GM18508 (cell line): ENCODE measurements around the gene TCEAL6.
"Not testable (repeated sequence)": the region's sequence is repeated elsewhere in the genome, so short reads cannot be mapped to it uniquely, and the experiment has no call there.

Source experiments
- ATAC-seq: cut with Tn5 transposase; IDR thresholded peaks from one replicate; pipeline ENCODE4 v1.9.1; 2021; ENCODE audit warnings: moderate number of reproducible peaks; ENCODE audit not compliant: insufficient read depth, unreplicated experiment

TCEAL6 gene

DNA sequence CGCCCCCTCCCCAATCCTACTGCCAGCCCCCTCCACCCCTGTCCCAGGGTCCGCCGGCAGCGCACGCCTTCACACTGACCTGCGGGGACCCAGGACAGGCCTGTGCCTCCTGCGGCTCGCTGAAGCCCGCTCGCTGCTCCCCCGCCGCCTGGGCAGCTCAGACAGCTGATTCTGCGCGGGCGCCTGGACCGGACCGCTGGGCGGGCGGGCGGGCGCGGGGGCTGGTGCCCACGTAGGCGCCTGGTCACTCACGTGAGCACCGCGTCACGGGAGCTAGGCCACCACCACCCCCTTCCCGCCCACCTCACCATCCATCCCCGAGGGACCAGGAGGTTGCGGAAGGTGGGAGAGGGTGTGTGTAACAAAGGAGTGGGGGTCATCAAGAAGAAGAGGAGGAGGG is at the start of gene TCEAL6:
TSS of gene TCEAL6 (minus strand) at position 208 of the 400 bp plus-strand sequence.
- not testable (repeated sequence) for ATAC-seq

- no peak for ATAC-seq
These were observed 43.9 kb upstream of the TCEAL6 start for GRCh38 chrX:102185967-102186720.

- peak; percentile 94 for ATAC-seq
These were observed 13.5 kb upstream of the TCEAL6 start, which contains the start of gene BEX5 for GRCh38 chrX:102155806-102156179. BEX5 (minus strand) TSS chrX:102155977; CDS start chrX:102154265, 1,712 bp downstream.

- no peak for ATAC-seq
These were observed 12.9 kb upstream of the TCEAL6 start for GRCh38 chrX:102154900-102155805.

DNA sequence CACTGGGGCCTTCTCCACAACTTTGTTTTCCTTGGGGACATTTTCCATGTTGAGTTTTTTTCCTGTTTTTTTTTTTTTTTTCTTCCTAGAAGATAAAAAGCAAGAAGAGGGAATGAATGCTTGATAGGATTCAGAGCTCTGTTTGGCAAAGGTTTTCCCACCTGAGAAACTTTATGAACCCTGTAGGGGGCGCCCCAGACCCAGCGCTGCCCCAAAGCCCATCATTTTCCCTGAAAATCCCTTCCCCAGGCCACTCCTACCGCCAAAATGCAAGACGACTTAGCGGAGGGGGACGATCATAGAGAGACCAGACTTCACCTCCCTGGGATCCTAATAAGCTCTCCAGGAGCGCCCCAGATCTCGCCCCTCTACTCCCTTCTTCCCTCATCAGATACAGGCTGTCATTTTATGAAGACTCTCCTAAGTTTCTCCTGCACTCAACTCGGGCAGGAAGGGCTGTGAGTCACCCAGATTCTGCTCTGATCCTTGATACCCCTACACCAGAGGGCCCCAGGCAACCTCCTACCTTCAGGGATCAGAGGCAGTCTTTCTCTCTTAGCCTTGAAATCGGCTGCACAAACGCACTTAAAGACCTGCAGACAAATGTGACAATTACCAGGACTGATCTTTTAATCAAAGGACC is 12.1 kb upstream of the TCEAL6 start:
- no peak for ATAC-seq

DNA sequence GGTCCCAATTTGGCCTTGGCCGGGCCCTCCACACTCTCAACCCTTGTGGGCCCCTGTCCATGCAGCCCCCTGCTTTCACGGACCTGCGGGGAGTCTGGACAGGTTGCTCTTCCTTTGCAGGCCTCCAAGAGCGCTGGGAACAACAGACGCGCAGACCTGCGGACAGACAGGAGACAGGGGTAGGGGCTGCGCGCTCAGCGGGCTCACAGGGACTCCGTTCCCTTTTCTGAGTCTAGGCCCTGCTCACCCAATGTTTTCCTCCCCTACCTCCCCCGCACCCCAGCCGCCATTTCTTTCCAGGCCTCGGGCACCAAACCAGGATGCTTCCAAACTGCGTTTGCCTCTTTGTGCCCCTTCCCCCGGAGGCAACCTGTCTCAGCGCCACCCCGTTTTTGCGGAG is 650 bp downstream of the TCEAL6 start:
- not testable (repeated sequence) for ATAC-seq

- not testable (repeated sequence) for ATAC-seq
These were observed 1.4 kb downstream of the TCEAL6 start for GRCh38 chrX:102140876-102141275.

GRCh38 chrX:102138064-102138463 is 4.2 kb downstream of the TCEAL6 start:
- ATAC-seq, result no peak

DNA sequence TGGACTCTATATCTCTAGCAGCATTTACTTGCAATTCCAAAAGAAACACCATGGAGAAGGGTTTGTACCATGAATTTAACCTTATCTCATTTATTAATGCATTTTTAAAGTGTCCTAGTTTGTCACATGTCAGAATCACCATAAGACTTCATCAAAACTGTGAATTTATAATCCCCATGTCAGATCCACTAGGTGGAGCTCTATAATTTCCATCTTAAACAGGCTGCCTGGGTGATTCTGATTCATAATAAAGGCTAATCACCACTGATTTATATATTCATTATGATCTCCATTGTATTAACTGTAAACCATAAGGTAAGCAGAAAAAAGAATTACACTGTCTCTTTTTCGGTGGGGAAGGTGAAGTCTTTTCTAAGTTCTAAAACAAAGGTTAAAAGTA is 12.8 kb downstream of the TCEAL6 start:
- no peak for ATAC-seq

DNA sequence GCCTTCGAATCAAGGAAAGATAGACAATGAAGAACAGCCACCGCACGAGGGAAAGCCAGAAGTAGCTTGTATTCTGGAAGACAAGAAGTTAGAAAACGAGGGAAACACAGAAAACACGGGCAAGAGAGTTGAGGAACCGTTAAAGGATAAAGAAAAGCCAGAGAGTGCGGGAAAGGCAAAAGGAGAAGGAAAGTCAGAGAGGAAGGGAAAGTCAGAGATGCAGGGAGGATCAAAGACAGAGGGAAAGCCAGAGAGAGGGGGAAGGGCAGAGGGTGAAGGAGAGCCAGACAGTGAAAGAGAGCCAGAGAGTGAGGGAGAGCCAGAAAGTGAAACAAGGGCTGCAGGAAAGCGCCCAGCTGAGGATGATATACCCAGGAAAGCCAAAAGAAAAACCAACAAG is 15.4 kb downstream of the TCEAL6 start:
- ATAC-seq, result no peak

- not testable (repeated sequence) for ATAC-seq
These were observed 16.0 kb downstream of the TCEAL6 start for GRCh38 chrX:102126080-102126818.

GRCh38 chrX:102125436-102125835 is 16.8 kb downstream of the TCEAL6 start, which contains the start of gene TCEAL2:
TCEAL2 (plus strand) TSS chrX:102125679; CDS start chrX:102126831, 1,152 bp downstream.
- ATAC-seq, result not testable (repeated sequence)

- not testable (repeated sequence) for ATAC-seq
These were observed 17.3 kb downstream of the TCEAL6 start for GRCh38 chrX:102125014-102125413.

DNA sequence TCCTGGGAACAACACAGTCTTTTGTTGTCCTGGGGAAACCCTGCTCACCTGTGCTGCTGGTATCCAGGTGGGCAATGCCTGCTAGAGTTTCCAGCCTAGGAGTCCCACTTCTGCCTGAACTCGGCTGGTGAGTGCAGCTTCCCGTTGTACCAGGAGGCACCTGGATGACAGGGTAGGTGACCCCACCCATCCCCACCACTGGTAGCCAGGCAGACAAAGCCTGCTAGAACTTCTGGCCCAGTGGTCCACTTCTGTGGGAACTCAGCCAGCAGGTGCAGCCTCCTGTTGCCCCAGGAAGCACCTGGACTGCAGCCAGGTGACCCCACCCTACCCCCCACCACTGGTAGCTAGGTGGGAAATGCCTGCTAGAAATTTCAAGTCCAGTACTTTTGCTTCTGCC is 26.5 kb downstream of the TCEAL6 start:
- no peak for ATAC-seq

DNA sequence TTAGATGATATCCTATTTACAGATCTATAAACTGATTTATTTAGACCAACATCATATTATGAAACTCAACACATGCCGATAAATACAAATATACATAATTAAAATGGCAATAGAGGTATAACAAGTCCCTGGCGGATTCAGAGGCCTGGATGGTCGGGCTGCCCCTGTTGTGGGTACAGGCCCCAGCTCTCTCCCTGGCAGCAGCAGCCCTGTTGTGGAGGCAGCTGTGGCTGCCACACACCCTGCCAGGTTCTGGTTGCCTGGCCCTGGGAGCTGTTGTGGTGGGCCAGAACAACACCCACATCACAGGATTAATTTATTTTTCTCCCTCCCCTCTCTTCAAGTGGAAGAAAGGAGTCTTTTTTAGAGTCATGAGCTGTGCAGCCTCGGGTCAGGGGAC is 28.9 kb downstream of the TCEAL6 start:
- ATAC-seq, result no peak
